ENCODE measurements around the gene PPP1R1A. TPM values are rescaled to one million over a fixed set of nuclear protein-coding genes. Genes with fewer than 3 reads are reported as not detected.

The PPP1R1A gene
- polyA plus RNA-seq (2011; rRNA removed) (not detected in 2 replicates), polyA minus RNA-seq (2011; rRNA and poly(A)+ RNA removed) (not detected in 2 replicates)

GRCh38 chr12:54588110-54588889, at the start of gene PPP1R1A:
TSS of gene PPP1R1A (minus strand) at chr12:54588659. CDS start at chr12:54588488, 171 bp downstream.
- Histone ChIP-seq H3K27me3 (ENCODE audit: control insufficient read depth, insufficient read depth, low read length) (peaks cover 37% of the 10 kb centered on the region), H3K4me3 (ENCODE audit: low read depth, low read length) (no peak within 1 kb of the TSS), H3K36me3 (ENCODE audit: control insufficient read depth, insufficient read depth, low read length) (no peaks in the 10 kb centered on the region)
- ChIA-PET CTCF (interaction anchor here (1.5 to 2.8 kb wide), 2 partner anchors 8 to 9 kb away, joined by 5 to 10 read pairs; no protein-coding TSS in a partner anchor), POLR2A (no interaction called here)
- TF ChIP-seq, protein P1, sequence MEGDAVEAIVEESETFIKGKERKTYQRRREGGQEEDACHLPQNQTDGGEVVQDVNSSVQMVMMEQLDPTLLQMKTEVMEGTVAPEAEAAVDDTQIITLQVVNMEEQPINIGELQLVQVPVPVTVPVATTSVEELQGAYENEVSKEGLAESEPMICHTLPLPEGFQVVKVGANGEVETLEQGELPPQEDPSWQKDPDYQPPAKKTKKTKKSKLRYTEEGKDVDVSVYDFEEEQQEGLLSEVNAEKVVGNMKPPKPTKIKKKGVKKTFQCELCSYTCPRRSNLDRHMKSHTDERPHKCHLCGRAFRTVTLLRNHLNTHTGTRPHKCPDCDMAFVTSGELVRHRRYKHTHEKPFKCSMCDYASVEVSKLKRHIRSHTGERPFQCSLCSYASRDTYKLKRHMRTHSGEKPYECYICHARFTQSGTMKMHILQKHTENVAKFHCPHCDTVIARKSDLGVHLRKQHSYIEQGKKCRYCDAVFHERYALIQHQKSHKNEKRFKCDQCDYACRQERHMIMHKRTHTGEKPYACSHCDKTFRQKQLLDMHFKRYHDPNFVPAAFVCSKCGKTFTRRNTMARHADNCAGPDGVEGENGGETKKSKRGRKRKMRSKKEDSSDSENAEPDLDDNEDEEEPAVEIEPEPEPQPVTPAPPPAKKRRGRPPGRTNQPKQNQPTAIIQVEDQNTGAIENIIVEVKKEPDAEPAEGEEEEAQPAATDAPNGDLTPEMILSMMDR (IDR thresholded peaks at IDR 0.05; ENCODE audit: insufficient read depth, low read depth, low read length) = no peak
- no peak for DNase-seq (ENCODE audit: low read depth)

GRCh38 chr12:54634795-54635194, 46.3 kb upstream of the PPP1R1A start, which contains the start of gene LACRT:
TSS of gene LACRT (minus strand) at chr12:54634895. CDS start at chr12:54634841, 54 bp downstream.
- DNase-seq (ENCODE audit: low read depth) = no peak
- H3K27me3 ChIP-seq (ENCODE audit: control insufficient read depth, insufficient read depth, low read length) = no peaks in the 10 kb centered on the region; the same call in 1 of the 2 replicates
- ChIA-PET CTCF (no interaction called here), POLR2A (no interaction called here)
- no peaks in the 10 kb centered on the region for H3K36me3 ChIP-seq (ENCODE audit: control insufficient read depth, insufficient read depth, low read length)
- no peak within 1 kb of the TSS for H3K4me3 ChIP-seq (ENCODE audit: low read depth, low read length)
- TF ChIP-seq, protein P1 (IDR thresholded peaks at IDR 0.05; ENCODE audit: insufficient read depth, low read depth, low read length) = no peak

DNA sequence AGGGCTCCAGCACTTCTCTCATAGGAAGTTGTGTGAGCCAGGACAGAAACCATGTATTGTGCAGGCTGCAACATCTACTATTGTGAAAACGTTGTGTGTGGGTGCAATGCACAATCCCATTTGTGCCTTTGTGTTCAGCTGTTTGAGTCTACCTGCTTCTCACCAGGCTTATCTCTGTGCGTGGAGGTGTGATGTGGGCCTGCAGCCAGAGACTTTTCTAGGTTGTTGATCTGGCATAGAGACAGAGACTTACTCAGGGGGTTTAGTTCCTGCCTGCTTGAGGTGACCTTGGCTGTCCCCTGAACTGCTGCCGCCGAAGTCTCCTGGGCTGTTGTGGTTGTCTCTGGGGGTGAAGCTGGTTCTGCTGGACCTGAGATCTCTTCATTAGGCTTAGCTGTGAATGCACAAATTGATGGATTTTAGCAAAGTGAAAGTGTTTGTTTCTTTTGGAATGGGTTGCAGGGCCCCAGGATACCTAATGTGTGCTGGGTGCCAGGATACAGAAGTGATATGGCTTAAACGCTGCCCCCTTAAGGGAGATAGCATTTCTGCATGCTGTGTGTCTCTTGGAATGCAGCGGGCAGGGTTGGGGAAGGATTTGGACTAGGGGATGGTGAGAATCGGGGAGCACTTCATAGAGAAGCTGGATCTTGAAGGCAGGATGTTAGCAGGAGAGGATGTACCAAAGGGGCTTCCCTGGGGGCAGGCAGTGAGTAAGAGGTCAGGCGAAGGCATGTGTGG, 43.7 kb upstream of the PPP1R1A start:
- DNase-seq (ENCODE audit: low read depth) = no peak
- Histone ChIP-seq H3K4me3 (ENCODE audit: low read depth, low read length) (no peak overlapping the region), H3K36me3 (ENCODE audit: control insufficient read depth, insufficient read depth, low read length) (no peaks in the 10 kb centered on the region), H3K27me3 (ENCODE audit: control insufficient read depth, insufficient read depth, low read length) (no peaks in the 10 kb centered on the region; the same call in 1 of the 2 replicates)
- CTCF ChIA-PET = interaction anchor here (0.9 kb wide), 1 partner anchor 39 kb away, joined by 3 read pairs; no protein-coding TSS in a partner anchor
- POLR2A ChIA-PET = no interaction called here
- TF ChIP-seq, protein P1 (IDR thresholded peaks at IDR 0.05; ENCODE audit: insufficient read depth, low read depth, low read length) = no peak

DNA sequence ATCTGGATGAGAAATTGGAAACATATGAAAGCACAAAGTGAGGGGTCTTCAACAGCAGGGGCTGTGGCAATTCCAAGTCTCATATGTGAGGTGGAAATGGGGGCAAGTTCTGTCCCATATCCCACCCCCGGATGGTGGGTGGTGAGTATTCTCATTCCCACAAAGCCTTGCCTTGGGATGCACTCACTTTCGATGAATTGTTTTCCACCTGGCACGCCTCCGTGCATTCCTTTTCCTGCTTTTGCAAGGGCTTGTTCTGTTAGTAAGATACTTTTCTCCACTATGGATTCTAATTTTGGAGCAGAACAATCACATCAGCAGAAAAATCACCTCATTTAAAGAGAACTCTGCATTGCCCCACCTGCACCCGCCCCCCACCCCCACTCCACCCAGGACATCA, 43.1 kb upstream of the PPP1R1A start:
- H3K27me3 ChIP-seq (ENCODE audit: control insufficient read depth, insufficient read depth, low read length) = no peaks in the 10 kb centered on the region; the same call in 1 of the 2 replicates
- no peak overlapping the region for H3K4me3 ChIP-seq (ENCODE audit: low read depth, low read length)
- DNase-seq (ENCODE audit: low read depth) = no peak
- H3K36me3 ChIP-seq (ENCODE audit: control insufficient read depth, insufficient read depth, low read length) = no peaks in the 10 kb centered on the region
- TF ChIP-seq, protein P1 (IDR thresholded peaks at IDR 0.05; ENCODE audit: insufficient read depth, low read depth, low read length) = no peak
- CTCF ChIA-PET = interaction anchor here (0.9 kb wide), 1 partner anchor 39 kb away, joined by 3 read pairs; no protein-coding TSS in a partner anchor
- POLR2A ChIA-PET = no interaction called here

DNA sequence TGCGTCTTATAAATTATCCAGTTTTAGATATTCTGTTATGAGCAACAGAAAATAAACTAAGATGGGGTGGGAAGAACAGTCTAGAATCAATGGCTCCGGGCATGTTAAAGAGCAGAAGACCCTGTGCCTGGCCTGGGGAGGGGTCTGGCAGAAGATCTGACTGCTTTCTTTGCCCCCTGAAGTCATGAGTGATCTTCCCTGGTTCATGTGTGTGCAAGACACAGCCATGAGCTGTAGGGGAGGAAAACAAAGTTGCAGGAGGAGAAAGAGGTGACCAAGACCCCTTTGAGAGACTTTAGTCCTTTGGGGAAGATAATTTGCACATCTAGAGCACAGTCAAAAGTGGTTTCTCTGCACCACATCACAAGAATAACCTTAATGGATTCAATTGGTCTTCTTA, 41.5 kb upstream of the PPP1R1A start:
- Histone ChIP-seq H3K27me3 (ENCODE audit: control insufficient read depth, insufficient read depth, low read length) (no peaks in the 10 kb centered on the region; the same call in 1 of the 2 replicates), H3K4me3 (ENCODE audit: low read depth, low read length) (no peak overlapping the region), H3K36me3 (ENCODE audit: control insufficient read depth, insufficient read depth, low read length) (no peaks in the 10 kb centered on the region)
- DNase-seq (ENCODE audit: low read depth) = no peak
- TF ChIP-seq, protein P1 (IDR thresholded peaks at IDR 0.05; ENCODE audit: insufficient read depth, low read depth, low read length) = no peak
- ChIA-PET POLR2A (no interaction called here), CTCF (no interaction called here)
